ENCODE measurements around the gene ARHGAP44. TPM values are rescaled to one million over a fixed set of nuclear protein-coding genes. Genes with fewer than 3 reads are reported as not detected.

Gene ARHGAP44
- total RNA-seq, 5 donors from 2014 or later (not counting 1 experiment from before 2014, with no cell fraction given): 0.15 to 0.39 (median 0.38) TPM; not detected in 2

- CTCF ChIA-PET: no interaction called here
Observed at GRCh38 chr17:12996357-12996756, 207.1 kb downstream of the ARHGAP44 start.

GRCh38 chr17:12996941-12997340, 207.6 kb downstream of the ARHGAP44 start:
- Histone ChIP-seq H3K27ac (ENCODE audit: low read length) (no peak overlapping the region), H3K9me3 (no peaks in the 10 kb centered on the region), H3K36me3 (ENCODE audit: control insufficient read depth in 2 of 2, extremely low read depth in 1 of 2, insufficient read depth in 1 of 2, low read length in 1 of 2) (peaks cover 35 to 94% of the 10 kb centered on the region in 2 donors), H3K4me3 (ENCODE audit: control insufficient read depth in 1 of 2, extremely low read depth in 1 of 2, low read length in 1 of 2) (no peak overlapping the region), H3K27me3 (replicated peaks in 1 of 2; ENCODE audit: control insufficient read depth in 2 of 2, extremely low read depth in 1 of 2, insufficient read depth in 2 of 2, low read length in 1 of 2) (no peaks in the 10 kb centered on the region), H3K4me1 (ENCODE audit: control insufficient read depth in 1 of 2, extremely low read depth in 1 of 2, insufficient read depth in 2 of 2, low read length in 2 of 2) (no peaks in the 10 kb centered on the region)
- peaks cover 60% of the 10 kb centered on the region for H3K36me3 Mint-ChIP-seq
- ChIA-PET POLR2A (no interaction called here), CTCF (no interaction called here)
- no peak for ATAC-seq (replicated peaks in 1 of 4)
- H3K27ac Mint-ChIP-seq: no peak overlapping the region
- no peak for DNase-seq
- H3K9me3 Mint-ChIP-seq: no peaks in the 10 kb centered on the region
- WGBS (ENCODE audit: insufficient coverage): 100% methylated on average over 3 of the region's 5 CpGs
- H3K27me3 Mint-ChIP-seq: no peaks in the 10 kb centered on the region
- H3K4me3 Mint-ChIP-seq: no peak overlapping the region
- H3K4me1 Mint-ChIP-seq: no peaks in the 10 kb centered on the region

More at GRCh38 chr17:12996357-12996756, 207.1 kb downstream of the ARHGAP44 start:
- Mint-ChIP-seq H3K4me1 (no peaks in the 10 kb centered on the region), H3K36me3 (peaks cover 66% of the 10 kb centered on the region), H3K4me3 (no peak overlapping the region), H3K27me3 (no peaks in the 10 kb centered on the region), H3K9me3 (no peaks in the 10 kb centered on the region), H3K27ac (no peak overlapping the region)
- Histone ChIP-seq H3K4me1 (ENCODE audit: control insufficient read depth in 1 of 2, extremely low read depth in 1 of 2, insufficient read depth in 2 of 2, low read length in 2 of 2) (no peaks in the 10 kb centered on the region), H3K27ac (ENCODE audit: low read length) (no peak overlapping the region), H3K36me3 (ENCODE audit: control insufficient read depth in 2 of 2, extremely low read depth in 1 of 2, insufficient read depth in 1 of 2, low read length in 1 of 2) (peaks cover 35 to 97% of the 10 kb centered on the region in 2 donors), H3K4me3 (ENCODE audit: control insufficient read depth in 1 of 2, extremely low read depth in 1 of 2, low read length in 1 of 2) (no peak overlapping the region), H3K27me3 (replicated peaks in 1 of 2; ENCODE audit: control insufficient read depth in 2 of 2, extremely low read depth in 1 of 2, insufficient read depth in 2 of 2, low read length in 1 of 2) (no peaks in the 10 kb centered on the region), H3K9me3 (no peaks in the 10 kb centered on the region)
- ATAC-seq (replicated peaks in 1 of 4) (no peak), DNase-seq (no peak)
- WGBS (ENCODE audit: insufficient coverage): 97% methylated on average over 7 of the region's 10 CpGs
- POLR2A ChIA-PET: no interaction called here

- Histone ChIP-seq H3K9me3 (no peaks in the 10 kb centered on the region), H3K4me3 (ENCODE audit: control insufficient read depth in 1 of 2, extremely low read depth in 1 of 2, low read length in 1 of 2) (no peak overlapping the region), H3K36me3 (ENCODE audit: control insufficient read depth in 2 of 2, extremely low read depth in 1 of 2, insufficient read depth in 1 of 2, low read length in 1 of 2) (peaks cover 29 to 94% of the 10 kb centered on the region in 2 donors), H3K27ac (ENCODE audit: low read length) (no peak overlapping the region), H3K27me3 (replicated peaks in 1 of 2; ENCODE audit: control insufficient read depth in 2 of 2, extremely low read depth in 1 of 2, insufficient read depth in 2 of 2, low read length in 1 of 2) (no peaks in the 10 kb centered on the region), H3K4me1 (ENCODE audit: control insufficient read depth in 1 of 2, extremely low read depth in 1 of 2, insufficient read depth in 2 of 2, low read length in 2 of 2) (peaks cover 0 to 4% of the 10 kb centered on the region in 2 experiments)
- WGBS (ENCODE audit: insufficient coverage): 95% methylated on average over 8 of the region's 8 CpGs
- DNase-seq (no peak), ATAC-seq (replicated peaks in 1 of 4) (no peak)
- no peaks in the 10 kb centered on the region for H3K27me3 Mint-ChIP-seq
- no peak overlapping the region for H3K27ac Mint-ChIP-seq
- no peaks in the 10 kb centered on the region for H3K9me3 Mint-ChIP-seq
- ChIA-PET CTCF (no interaction called here), POLR2A (no interaction called here)
- H3K36me3 Mint-ChIP-seq: peaks cover 54% of the 10 kb centered on the region
- no peak overlapping the region for H3K4me3 Mint-ChIP-seq
- H3K4me1 Mint-ChIP-seq: no peaks in the 10 kb centered on the region
Observed at GRCh38 chr17:12998461-12998860, 209.2 kb downstream of the ARHGAP44 start.

- Mint-ChIP-seq H3K27me3 (no peaks in the 10 kb centered on the region), H3K9me3 (no peaks in the 10 kb centered on the region), H3K36me3 (peaks cover 55% of the 10 kb centered on the region), H3K27ac (no peak overlapping the region), H3K4me1 (peaks cover 0 to 2% (median 2%) of the 10 kb centered on the region in 3 donors), H3K4me3 (no peak overlapping the region)
- no peaks in the 10 kb centered on the region for H3K27me3 ChIP-seq (replicated peaks in 1 of 2; ENCODE audit: control insufficient read depth in 2 of 2, extremely low read depth in 1 of 2, insufficient read depth in 2 of 2, low read length in 1 of 2)
- 100% methylated on average over 1 of the region's 5 CpGs for WGBS (ENCODE audit: insufficient coverage)
- DNase-seq (no peak), ATAC-seq (replicated peaks in 1 of 4) (no peak)
- peaks cover 0 to 5% of the 10 kb centered on the region in 2 experiments for H3K4me1 ChIP-seq (ENCODE audit: control insufficient read depth in 1 of 2, extremely low read depth in 1 of 2, insufficient read depth in 2 of 2, low read length in 2 of 2)
- H3K27ac ChIP-seq (ENCODE audit: low read length): no peak overlapping the region
- CTCF ChIA-PET: no interaction called here
- POLR2A ChIA-PET: no interaction called here
- no peaks in the 10 kb centered on the region for H3K9me3 ChIP-seq
- H3K36me3 ChIP-seq (ENCODE audit: control insufficient read depth in 2 of 2, extremely low read depth in 1 of 2, insufficient read depth in 1 of 2, low read length in 1 of 2): peaks cover 26 to 94% of the 10 kb centered on the region in 2 donors
- H3K4me3 ChIP-seq (ENCODE audit: control insufficient read depth in 1 of 2, extremely low read depth in 1 of 2, low read length in 1 of 2): no peak overlapping the region
Observed at GRCh38 chr17:12998874-12999273, 209.6 kb downstream of the ARHGAP44 start.

- H3K27me3 ChIP-seq (replicated peaks in 1 of 2; ENCODE audit: control insufficient read depth in 2 of 2, extremely low read depth in 1 of 2, insufficient read depth in 2 of 2, low read length in 1 of 2): no peaks in the 10 kb centered on the region
- Mint-ChIP-seq H3K27ac (no peak overlapping the region), H3K9me3 (no peaks in the 10 kb centered on the region), H3K36me3 (peaks cover 55% of the 10 kb centered on the region), H3K27me3 (no peaks in the 10 kb centered on the region), H3K4me1 (peaks cover 0 to 3% (median 2%) of the 10 kb centered on the region in 3 donors), H3K4me3 (no peak overlapping the region)
- ATAC-seq (replicated peaks in 1 of 4): no peak
- 95% methylated on average over 8 of the region's 8 CpGs for WGBS (ENCODE audit: insufficient coverage)
- no peak overlapping the region for H3K4me3 ChIP-seq (ENCODE audit: control insufficient read depth in 1 of 2, extremely low read depth in 1 of 2, low read length in 1 of 2)
- no peaks in the 10 kb centered on the region for H3K9me3 ChIP-seq
- ChIA-PET POLR2A (no interaction called here), CTCF (interaction anchor here in 1 of 2 donors (0.7 kb wide), 1 partner anchor 48 kb away, joined by 3 read pairs; no protein-coding TSS in a partner anchor)
- H3K36me3 ChIP-seq (ENCODE audit: control insufficient read depth in 2 of 2, extremely low read depth in 1 of 2, insufficient read depth in 1 of 2, low read length in 1 of 2): peaks cover 26 to 92% of the 10 kb centered on the region in 2 donors
- peaks cover 0 to 5% of the 10 kb centered on the region in 2 experiments for H3K4me1 ChIP-seq (ENCODE audit: control insufficient read depth in 1 of 2, extremely low read depth in 1 of 2, insufficient read depth in 2 of 2, low read length in 2 of 2)
- no peak overlapping the region for H3K27ac ChIP-seq (ENCODE audit: low read length)
- no peak for DNase-seq
Observed at GRCh38 chr17:13000561-13000960, 211.3 kb downstream of the ARHGAP44 start.

DNA sequence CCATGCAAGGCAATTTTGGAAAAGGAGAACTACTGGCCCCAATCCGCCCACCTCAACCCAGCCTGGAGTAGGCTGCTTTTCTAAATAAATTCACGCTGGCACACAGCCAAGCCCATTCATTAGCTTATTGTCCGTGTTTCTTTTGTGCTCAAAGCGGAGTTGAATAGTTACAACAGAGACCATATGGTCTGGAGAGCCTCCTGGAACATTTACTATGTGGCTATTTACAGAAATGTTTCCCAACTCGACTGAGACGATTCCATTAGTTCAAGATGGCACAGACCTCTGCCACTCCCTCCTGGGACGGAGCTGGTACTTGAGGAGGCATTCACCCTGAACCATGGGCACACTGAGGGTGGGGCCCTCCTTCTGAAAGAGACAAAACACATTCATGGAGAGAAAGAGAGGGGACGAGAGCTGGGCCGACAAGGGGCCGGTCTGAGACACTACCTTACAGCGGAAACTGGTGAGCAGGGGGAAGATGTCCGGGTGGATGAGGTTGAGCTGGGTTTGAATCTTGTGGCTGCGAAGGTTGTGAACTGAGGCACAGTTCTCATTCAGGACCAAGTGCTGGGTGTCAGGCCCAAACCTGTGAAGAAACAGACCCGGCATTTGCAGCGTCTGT, 212.8 kb downstream of the ARHGAP44 start:
- Histone ChIP-seq H3K4me1 (ENCODE audit: control insufficient read depth in 1 of 2, extremely low read depth in 1 of 2, insufficient read depth in 2 of 2, low read length in 2 of 2) (peaks cover 0 to 5% of the 10 kb centered on the region in 2 experiments), H3K9me3 (no peaks in the 10 kb centered on the region), H3K4me3 (ENCODE audit: control insufficient read depth in 1 of 2, extremely low read depth in 1 of 2, low read length in 1 of 2) (no peak overlapping the region), H3K27ac (ENCODE audit: low read length) (no peak overlapping the region), H3K36me3 (ENCODE audit: control insufficient read depth in 2 of 2, extremely low read depth in 1 of 2, insufficient read depth in 1 of 2, low read length in 1 of 2) (peaks cover 19 to 81% of the 10 kb centered on the region in 2 donors), H3K27me3 (replicated peaks in 1 of 2; ENCODE audit: control insufficient read depth in 2 of 2, extremely low read depth in 1 of 2, insufficient read depth in 2 of 2, low read length in 1 of 2) (no peaks in the 10 kb centered on the region)
- CTCF ChIA-PET: interaction anchor here (0.5 to 3.8 kb wide), 4 partner anchors 16 to 960 kb away, joined by 3 to 16 read pairs (median 4); partner anchors contain the start of gene ELAC2 (in 1 of the 2)
- 98% methylated on average over 15 of the region's 15 CpGs for WGBS (ENCODE audit: insufficient coverage)
- Mint-ChIP-seq H3K36me3 (peaks cover 43% of the 10 kb centered on the region), H3K27me3 (no peaks in the 10 kb centered on the region), H3K4me1 (peaks cover 0 to 3% (median 2%) of the 10 kb centered on the region in 3 donors), H3K9me3 (no peaks in the 10 kb centered on the region), H3K27ac (no peak overlapping the region), H3K4me3 (no peak overlapping the region)
- POLR2A ChIA-PET: no interaction called here
- ATAC-seq (replicated peaks in 1 of 4) (no peak), DNase-seq (no peak)
